Measurements from ENCODE around the gene ABCA2. TPM values are rescaled to one million over a fixed set of nuclear protein-coding genes. Genes with fewer than 3 reads are reported as not detected.
"Not testable (repeated sequence)": the region's sequence is repeated elsewhere in the genome, so short reads cannot be mapped to it uniquely, and the experiment has no call there.

ABCA2 gene
- total RNA-seq, 1 experiment from 2014 or later, result 10.4 TPM

- H3K36me3 ChIP-seq (replicated peaks; ENCODE audit: control insufficient read depth, insufficient read depth, low read length), result no peaks in the 10 kb centered on the region; the same call in 1 of the 2 replicates
- no peak overlapping the region for H3K4me3 ChIP-seq (ENCODE audit: insufficient read depth, low read depth, low read length)
- H3K27me3 ChIP-seq (ENCODE audit: control insufficient read depth, insufficient read depth, low read length), result peaks cover 34% of the 10 kb centered on the region
- DNase-seq, result no peak
These were observed 16.0 kb upstream of the ABCA2 start for GRCh38 chr9:137044037-137044436.

- DNase-seq, result no peak
- peaks cover 26% of the 10 kb centered on the region for H3K27me3 ChIP-seq (ENCODE audit: control insufficient read depth, insufficient read depth, low read length)
- no peaks in the 10 kb centered on the region; the same call in 1 of the 2 replicates for H3K36me3 ChIP-seq (replicated peaks; ENCODE audit: control insufficient read depth, insufficient read depth, low read length)
- no peak overlapping the region for H3K4me3 ChIP-seq (ENCODE audit: insufficient read depth, low read depth, low read length)
These were observed 15.0 kb upstream of the ABCA2 start for GRCh38 chr9:137042751-137043727.

- no peak overlapping the region for H3K4me3 ChIP-seq (ENCODE audit: insufficient read depth, low read depth, low read length)
- H3K27me3 ChIP-seq (ENCODE audit: control insufficient read depth, insufficient read depth, low read length), result peaks cover 16% of the 10 kb centered on the region
- DNase-seq, result no peak
- no peaks in the 10 kb centered on the region; the same call in 1 of the 2 replicates for H3K36me3 ChIP-seq (replicated peaks; ENCODE audit: control insufficient read depth, insufficient read depth, low read length)
These were observed 13.1 kb upstream of the ABCA2 start for GRCh38 chr9:137041124-137041523.

GRCh38 chr9:137040568-137040967 is 12.5 kb upstream of the ABCA2 start:
- Histone ChIP-seq H3K4me3 (ENCODE audit: insufficient read depth, low read depth, low read length) (no peak overlapping the region), H3K27me3 (ENCODE audit: control insufficient read depth, insufficient read depth, low read length) (peaks cover 12% of the 10 kb centered on the region), H3K36me3 (replicated peaks; ENCODE audit: control insufficient read depth, insufficient read depth, low read length) (no peaks in the 10 kb centered on the region; the same call in 1 of the 2 replicates)
- no peak for DNase-seq

- H3K4me3 ChIP-seq (ENCODE audit: insufficient read depth, low read depth, low read length), result no peak overlapping the region
- no peak for DNase-seq
- no peaks in the 10 kb centered on the region; the same call in 1 of the 2 replicates for H3K36me3 ChIP-seq (replicated peaks; ENCODE audit: control insufficient read depth, insufficient read depth, low read length)
- peaks cover 4% of the 10 kb centered on the region; the same call in 1 of the 2 replicates for H3K27me3 ChIP-seq (ENCODE audit: control insufficient read depth, insufficient read depth, low read length)
These were observed 11.8 kb upstream of the ABCA2 start for GRCh38 chr9:137039611-137040366.

GRCh38 chr9:137038916-137039315 is 10.9 kb upstream of the ABCA2 start:
- Histone ChIP-seq H3K4me3 (ENCODE audit: insufficient read depth, low read depth, low read length) (no peak overlapping the region), H3K36me3 (replicated peaks; ENCODE audit: control insufficient read depth, insufficient read depth, low read length) (no peaks in the 10 kb centered on the region; the same call in 1 of the 2 replicates), H3K27me3 (ENCODE audit: control insufficient read depth, insufficient read depth, low read length) (no peaks in the 10 kb centered on the region; the same call in 1 of the 2 replicates)
- no peak for DNase-seq

- no peak for DNase-seq
- Histone ChIP-seq H3K27me3 (ENCODE audit: control insufficient read depth, insufficient read depth, low read length) (no peaks in the 10 kb centered on the region; the same call in 1 of the 2 replicates), H3K4me3 (ENCODE audit: insufficient read depth, low read depth, low read length) (no peak overlapping the region), H3K36me3 (replicated peaks; ENCODE audit: control insufficient read depth, insufficient read depth, low read length) (no peaks in the 10 kb centered on the region; the same call in 1 of the 2 replicates)
These were observed 9.4 kb upstream of the ABCA2 start for GRCh38 chr9:137037483-137037882.

- no peak for DNase-seq
- Histone ChIP-seq H3K36me3 (replicated peaks; ENCODE audit: control insufficient read depth, insufficient read depth, low read length) (no peaks in the 10 kb centered on the region; the same call in 1 of the 2 replicates), H3K4me3 (ENCODE audit: insufficient read depth, low read depth, low read length) (no peak overlapping the region), H3K27me3 (ENCODE audit: control insufficient read depth, insufficient read depth, low read length) (no peaks in the 10 kb centered on the region; the same call in 1 of the 2 replicates)
These were observed 9.0 kb upstream of the ABCA2 start for GRCh38 chr9:137037035-137037434.

- no peaks in the 10 kb centered on the region; the same call in 1 of the 2 replicates for H3K27me3 ChIP-seq (ENCODE audit: control insufficient read depth, insufficient read depth, low read length)
- H3K4me3 ChIP-seq (ENCODE audit: insufficient read depth, low read depth, low read length), result no peak overlapping the region
- no peaks in the 10 kb centered on the region; the same call in 1 of the 2 replicates for H3K36me3 ChIP-seq (replicated peaks; ENCODE audit: control insufficient read depth, insufficient read depth, low read length)
- DNase-seq, result no peak
These were observed 7.9 kb upstream of the ABCA2 start for GRCh38 chr9:137035937-137036336.

- Histone ChIP-seq H3K4me3 (ENCODE audit: insufficient read depth, low read depth, low read length) (no peak overlapping the region), H3K36me3 (replicated peaks; ENCODE audit: control insufficient read depth, insufficient read depth, low read length) (no peaks in the 10 kb centered on the region; the same call in 1 of the 2 replicates), H3K27me3 (ENCODE audit: control insufficient read depth, insufficient read depth, low read length) (no peaks in the 10 kb centered on the region; the same call in 1 of the 2 replicates)
- peak; percentile 89 for DNase-seq
These were observed 7.4 kb upstream of the ABCA2 start for GRCh38 chr9:137035507-137035834.

GRCh38 chr9:137034709-137035506 is 6.9 kb upstream of the ABCA2 start:
- DNase-seq, result peak; percentile 98
- Histone ChIP-seq H3K36me3 (replicated peaks; ENCODE audit: control insufficient read depth, insufficient read depth, low read length) (no peaks in the 10 kb centered on the region; the same call in 1 of the 2 replicates), H3K27me3 (ENCODE audit: control insufficient read depth, insufficient read depth, low read length) (no peaks in the 10 kb centered on the region; the same call in 1 of the 2 replicates), H3K4me3 (ENCODE audit: insufficient read depth, low read depth, low read length) (no peak overlapping the region)

GRCh38 chr9:137034039-137034708 is 6.1 kb upstream of the ABCA2 start:
- Histone ChIP-seq H3K4me3 (ENCODE audit: insufficient read depth, low read depth, low read length) (no peak overlapping the region), H3K36me3 (replicated peaks; ENCODE audit: control insufficient read depth, insufficient read depth, low read length) (no peaks in the 10 kb centered on the region), H3K27me3 (ENCODE audit: control insufficient read depth, insufficient read depth, low read length) (peaks cover under 1% of the 10 kb centered on the region; the same call in 1 of the 2 replicates)
- peak; percentile 75 for DNase-seq

- H3K36me3 ChIP-seq (replicated peaks; ENCODE audit: control insufficient read depth, insufficient read depth, low read length); H3K4me3 ChIP-seq (ENCODE audit: insufficient read depth, low read depth, low read length); H3K27me3 ChIP-seq (ENCODE audit: control insufficient read depth, insufficient read depth, low read length); DNase-seq: not testable (repeated sequence)
These were observed 5.4 kb upstream of the ABCA2 start for GRCh38 chr9:137033481-137033880.

Measured in H7 (cell line).